Activated CD4-positive, alpha-beta T cell treated with anti-CD3 and anti-CD28 coated beads, Interleukin-2, amount 50 U/mL, for 24 hours (primary cell): ENCODE data around the gene PRIMA1.

Source experiments
- DNase-seq, 2 donors: peaks; one replicate each; pipeline ENCODE4 v3.0.0-alpha.2; 2020; ENCODE audit warnings: low read depth in 1 of 2, low spot score in 1 of 2

Gene PRIMA1

GRCh38 chr14:93759719-93760307 is 28.5 kb downstream of the PRIMA1 start:
- no peak for DNase-seq

- no peak for DNase-seq
Observed at GRCh38 chr14:93757206-93757605, 31.1 kb downstream of the PRIMA1 start.

GRCh38 chr14:93753647-93754046 is 34.6 kb downstream of the PRIMA1 start:
- DNase-seq: no peak

DNA sequence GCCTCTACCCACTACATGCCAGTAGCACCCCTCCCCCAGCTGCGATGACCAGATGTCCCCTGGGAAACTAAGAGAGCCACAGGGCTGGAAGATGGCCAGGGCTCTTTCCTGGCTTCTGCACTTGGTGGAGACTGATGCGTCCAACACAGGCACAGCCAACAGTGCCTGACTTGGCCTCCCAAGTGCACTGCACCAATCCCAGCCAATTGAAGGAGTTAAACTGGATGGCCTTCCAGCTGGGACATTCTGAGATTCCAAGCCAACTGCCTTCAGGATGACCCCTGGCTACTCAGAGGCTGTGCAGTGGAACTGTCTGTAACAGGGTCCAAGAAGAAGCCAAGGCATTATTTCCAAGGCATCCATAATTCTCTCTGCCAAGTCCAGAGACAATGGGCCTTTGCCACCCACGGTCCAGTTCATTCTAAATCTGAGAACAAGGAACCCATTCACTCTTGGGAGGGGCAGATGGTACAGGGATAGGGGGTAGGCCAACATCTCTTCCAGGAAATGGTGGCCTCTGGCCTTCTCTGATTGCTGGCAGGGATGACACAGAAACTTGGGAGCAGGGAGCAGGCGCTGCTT is 35.2 kb downstream of the PRIMA1 start:
- no peak for DNase-seq

GRCh38 chr14:93751946-93752655 is 36.2 kb downstream of the PRIMA1 start:
- no peak for DNase-seq

- no peak for DNase-seq
Observed at GRCh38 chr14:93749076-93749420, 39.2 kb downstream of the PRIMA1 start.

- DNase-seq: no peak
Observed at GRCh38 chr14:93748208-93749075, 39.8 kb downstream of the PRIMA1 start.

DNA sequence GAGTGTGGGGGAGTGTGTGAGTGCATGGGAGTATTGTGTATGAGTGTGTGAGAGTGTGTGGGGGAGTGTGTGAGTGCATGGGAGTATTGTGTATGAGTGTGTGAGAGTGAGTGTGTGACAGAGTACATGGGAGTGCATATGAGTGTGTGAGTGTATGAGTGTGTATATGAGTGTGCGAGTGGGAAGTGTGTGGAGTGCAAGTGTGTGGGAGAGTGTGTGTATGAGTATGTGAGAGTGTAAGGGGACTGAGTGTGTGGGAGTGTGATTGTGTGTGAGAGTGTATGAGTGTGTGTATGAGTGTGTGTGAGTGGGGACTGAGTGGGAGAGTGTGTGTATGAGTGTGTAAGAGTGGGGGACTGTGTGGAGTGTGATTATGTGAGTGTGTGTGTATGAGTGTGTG is 40.7 kb downstream of the PRIMA1 start:
- DNase-seq: no peak

DNA sequence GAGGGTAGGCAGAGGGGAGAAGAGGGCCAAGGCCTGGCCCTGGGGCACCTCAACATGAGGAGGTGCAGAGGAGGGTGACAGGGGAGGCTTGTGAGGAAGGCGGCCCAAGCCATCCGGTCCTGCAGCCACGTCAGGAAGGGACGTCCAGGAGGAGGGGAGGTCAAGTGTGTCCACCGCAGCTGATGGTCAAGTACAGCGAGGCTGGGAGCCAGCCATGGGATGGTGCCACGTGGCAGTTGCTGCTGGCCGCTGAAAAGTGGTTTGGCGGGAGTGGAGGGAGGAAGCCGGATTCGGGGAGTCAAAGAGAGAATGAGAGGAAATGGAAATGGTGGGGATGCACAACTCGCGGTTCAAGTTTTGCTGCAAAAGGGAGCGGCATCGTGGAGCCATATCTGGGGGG is 41.2 kb downstream of the PRIMA1 start:
- no peak for DNase-seq

- DNase-seq: no peak
Observed at GRCh38 chr14:93745603-93746273, 42.5 kb downstream of the PRIMA1 start.

DNA sequence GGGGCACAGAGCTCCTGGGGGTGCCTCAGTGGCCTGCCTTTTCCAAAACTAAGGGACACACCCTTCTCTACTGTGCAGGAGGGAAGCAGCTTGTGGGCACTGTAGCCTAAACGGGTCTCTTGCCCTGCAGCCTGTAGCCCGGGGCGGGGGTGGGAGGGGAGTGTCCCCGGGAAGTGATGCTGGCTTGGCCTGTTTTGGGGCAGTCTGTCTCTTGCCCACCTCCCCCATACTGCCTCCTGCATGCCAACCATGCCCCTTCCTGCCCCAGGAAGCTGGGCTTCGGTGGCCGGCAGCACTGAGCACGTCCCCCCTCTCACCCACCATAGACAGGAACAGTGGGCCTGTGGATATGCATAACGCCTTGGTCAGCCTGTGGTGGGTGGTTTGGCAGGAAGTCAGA is 43.4 kb downstream of the PRIMA1 start:
- no peak for DNase-seq

- DNase-seq: no peak
Observed at GRCh38 chr14:93744176-93744575, 44.1 kb downstream of the PRIMA1 start.

- DNase-seq: no peak
Observed at GRCh38 chr14:93743270-93744060, 44.8 kb downstream of the PRIMA1 start.

GRCh38 chr14:93742761-93743160 is 45.5 kb downstream of the PRIMA1 start:
- no peak for DNase-seq

GRCh38 chr14:93741556-93742230 is 46.6 kb downstream of the PRIMA1 start:
- DNase-seq: no peak

GRCh38 chr14:93737634-93738033 is 50.7 kb downstream of the PRIMA1 start:
- DNase-seq: no peak

DNA sequence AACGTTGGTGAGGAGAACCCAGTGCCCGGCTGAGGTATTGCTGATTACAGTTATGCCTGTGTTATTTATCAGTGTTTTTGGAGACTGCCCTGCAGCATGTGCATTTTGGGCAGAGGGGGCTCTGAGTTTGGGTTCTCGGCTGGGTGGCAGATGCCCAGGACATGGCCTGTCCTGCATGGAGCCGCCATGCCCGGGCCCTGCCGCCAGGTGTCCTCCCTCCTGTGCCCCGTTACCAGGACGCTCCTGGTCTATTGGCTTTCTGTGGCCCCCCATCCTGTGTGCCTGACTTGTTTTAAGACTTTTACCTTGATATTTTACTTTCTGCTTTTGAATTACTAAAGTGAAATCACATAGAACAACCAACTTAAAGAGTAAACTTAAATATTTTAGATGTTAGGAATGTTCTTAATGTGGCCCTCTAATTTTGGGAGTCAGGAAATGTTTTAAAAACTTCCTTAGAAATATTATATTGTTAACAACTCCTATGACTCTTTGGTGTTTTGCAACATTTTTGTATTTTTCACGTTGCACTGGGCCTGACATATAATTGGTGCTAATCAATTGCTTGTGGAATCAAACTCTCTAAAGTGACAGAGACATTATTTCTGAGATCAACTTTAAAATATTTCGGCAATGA is 51.8 kb downstream of the PRIMA1 start:
- no peak for DNase-seq

GRCh38 chr14:93735206-93735605 is 53.1 kb downstream of the PRIMA1 start:
- no peak for DNase-seq

- DNase-seq: no peak
Observed at GRCh38 chr14:93734086-93734822, 54.0 kb downstream of the PRIMA1 start.
